HG03571 (cell line): ENCODE results near the gene CFAP100.

Experiments
- ATAC-seq: cut with Tn5 transposase; IDR thresholded peaks from one replicate; pipeline ENCODE4 v1.9.1; 2021; ENCODE audit not compliant: unreplicated experiment

CFAP100 gene

DNA sequence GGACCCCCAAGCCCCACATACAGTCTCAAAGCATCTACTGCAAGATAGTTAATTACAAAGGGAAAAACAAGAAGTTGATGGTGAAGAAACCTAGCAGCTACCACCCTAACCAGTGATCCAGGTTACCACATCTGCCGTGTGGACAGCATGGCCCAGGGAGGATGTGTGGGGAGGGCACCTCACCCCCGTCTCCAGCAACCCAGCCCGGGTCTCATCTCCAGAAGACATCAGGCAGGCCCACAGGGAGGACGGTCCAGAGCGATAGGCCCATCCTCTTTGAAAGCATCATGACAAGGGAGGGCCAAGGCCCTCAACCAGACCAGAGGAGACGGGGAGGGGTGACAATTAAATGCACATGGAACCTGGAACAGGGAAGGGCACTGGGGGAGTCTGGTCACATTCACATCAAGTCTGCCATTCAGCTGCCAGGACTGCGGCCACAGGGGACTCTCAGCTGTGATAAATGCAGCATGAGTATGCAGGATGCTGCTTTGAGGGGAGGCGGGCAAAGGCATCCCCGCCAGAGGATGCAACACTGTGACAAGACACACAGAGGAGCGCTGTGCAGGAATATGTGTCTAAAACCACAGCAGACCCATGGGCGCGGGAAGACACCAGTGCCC is 62.2 kb downstream of the CFAP100 start:
- no peak for ATAC-seq

DNA sequence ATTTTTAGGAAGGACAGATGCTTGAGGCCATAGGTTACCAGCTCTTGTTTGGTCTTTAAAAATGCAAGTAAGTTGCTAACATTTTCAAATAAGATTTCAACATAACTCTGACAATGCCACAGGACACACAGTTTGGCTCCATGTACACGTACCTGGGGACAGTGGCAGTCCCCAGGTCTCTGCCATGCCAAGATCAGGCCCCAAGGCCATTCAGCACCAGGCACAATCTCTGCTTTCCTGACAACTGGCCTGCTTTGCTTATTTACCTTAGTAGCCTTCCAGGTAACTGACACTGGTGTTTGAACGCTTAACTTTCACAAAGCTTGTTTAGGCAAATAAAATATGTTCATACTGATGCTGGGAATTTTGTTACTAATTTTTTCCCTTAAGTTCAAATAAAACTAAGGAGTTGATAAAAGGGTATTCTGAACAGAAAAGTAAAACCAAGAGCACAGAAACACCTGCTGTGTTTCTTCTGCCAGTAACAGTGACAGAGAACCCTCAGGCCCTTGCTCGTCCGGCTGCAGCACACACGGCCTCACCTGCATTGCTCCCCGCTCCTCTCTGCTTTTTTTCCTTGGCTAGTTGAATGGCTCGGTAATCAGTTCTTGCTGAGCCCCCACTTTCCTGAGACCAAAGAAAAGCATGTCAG is 64.5 kb downstream of the CFAP100 start:
- no peak for ATAC-seq

DNA sequence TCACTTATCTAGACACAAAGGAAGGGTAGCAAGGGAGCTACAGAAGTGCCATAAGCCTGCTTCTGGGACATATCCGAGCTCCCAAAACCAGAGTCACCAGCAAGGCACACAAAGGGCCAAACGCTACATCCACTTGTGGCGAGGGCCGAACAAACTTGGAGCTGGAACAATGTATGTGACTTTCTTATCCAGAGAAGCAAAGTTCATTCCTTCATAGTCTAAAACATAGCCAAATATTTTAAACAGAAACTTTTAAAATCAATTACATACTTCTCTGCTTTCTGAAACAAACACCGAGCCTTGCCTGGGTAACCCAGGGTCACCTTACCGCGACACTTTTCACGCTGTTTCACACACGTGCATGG is 65.0 kb downstream of the CFAP100 start:
- ATAC-seq = no peak

DNA sequence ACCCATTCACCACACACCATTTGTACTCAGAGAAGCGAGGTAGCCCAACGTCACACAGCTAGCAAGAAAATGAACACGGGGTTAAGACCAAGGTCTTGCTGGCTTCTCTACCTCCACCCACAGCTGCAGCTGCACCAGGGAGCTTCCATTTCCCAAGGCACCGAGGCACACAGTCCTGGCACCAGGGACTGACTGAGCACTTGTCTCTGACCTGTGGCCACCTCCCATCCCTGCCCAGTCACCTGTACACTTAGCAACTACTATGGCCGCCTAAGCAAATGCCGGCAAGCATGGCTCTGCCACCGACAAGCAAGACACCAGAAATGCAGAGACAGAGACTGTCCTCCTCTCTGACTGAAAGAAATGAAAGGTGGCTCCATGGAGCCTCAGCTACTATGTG is 65.7 kb downstream of the CFAP100 start:
- ATAC-seq = no peak

DNA sequence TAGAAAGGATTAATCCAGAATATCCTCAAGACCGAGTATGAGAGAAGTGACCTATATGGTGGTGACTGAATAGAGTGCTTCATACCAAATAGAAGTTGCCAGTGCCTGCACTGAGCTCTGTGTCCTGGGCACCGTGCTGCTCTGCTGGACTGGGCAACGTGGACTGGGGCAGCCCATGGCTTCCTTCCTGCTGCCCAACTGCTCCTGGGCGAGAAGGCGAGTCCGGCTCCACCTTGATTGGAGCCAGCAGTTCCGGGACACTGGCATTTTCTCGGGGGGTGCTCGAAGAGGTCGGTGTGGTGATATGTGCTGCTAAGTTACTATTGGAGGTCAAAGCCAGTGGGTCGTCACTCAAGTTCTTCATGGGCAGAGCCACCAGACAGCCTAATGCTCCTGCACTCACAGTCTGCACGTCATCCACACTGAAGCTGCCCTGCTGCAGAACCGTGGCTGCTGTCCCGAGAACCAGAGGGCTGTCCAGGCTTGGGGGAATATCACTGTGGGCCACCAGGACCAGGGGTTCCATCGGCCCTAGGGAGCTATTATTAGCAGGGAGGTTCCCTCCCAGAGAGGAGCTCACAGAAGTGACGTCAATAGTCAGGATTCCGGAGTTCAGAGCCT is 66.9 kb downstream of the CFAP100 start:
- no peak for ATAC-seq

DNA sequence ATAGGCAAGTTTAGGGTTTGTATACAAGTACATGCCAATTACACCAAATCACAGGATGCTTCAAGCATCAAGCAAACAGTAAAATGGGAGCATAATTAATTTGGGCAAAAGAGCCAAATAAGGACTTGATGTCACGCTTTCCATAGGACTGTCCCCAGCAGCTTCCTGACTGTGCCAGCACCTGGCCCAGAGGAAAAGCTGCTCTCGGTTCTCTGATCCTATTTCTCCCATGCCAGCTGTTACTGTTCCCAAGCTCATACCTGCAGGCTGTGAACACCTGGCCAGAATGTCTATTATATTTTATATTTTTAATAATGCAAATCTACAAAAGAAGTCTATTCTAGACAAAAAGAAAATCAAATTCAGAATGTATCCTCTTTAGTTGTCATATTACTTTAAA is 68.8 kb downstream of the CFAP100 start:
- no peak for ATAC-seq

DNA sequence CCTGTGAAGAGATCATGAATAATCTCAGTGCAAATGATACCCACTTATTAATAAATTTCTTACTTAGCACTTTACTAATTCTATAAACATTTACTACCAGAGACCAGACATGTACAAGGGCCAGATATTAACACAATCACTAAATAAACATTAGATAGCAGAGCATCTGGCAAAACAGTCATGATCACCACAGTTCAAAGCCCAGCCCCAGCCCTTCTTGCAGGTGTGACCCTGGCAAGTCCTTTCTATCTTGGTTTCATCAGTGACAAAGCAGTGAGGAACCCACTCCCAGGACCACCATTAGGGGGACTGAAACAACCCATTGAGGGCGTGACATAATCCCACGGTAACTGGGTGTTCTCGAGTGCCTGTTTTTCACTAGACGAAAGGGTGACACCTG is 69.4 kb downstream of the CFAP100 start:
- ATAC-seq = no peak

DNA sequence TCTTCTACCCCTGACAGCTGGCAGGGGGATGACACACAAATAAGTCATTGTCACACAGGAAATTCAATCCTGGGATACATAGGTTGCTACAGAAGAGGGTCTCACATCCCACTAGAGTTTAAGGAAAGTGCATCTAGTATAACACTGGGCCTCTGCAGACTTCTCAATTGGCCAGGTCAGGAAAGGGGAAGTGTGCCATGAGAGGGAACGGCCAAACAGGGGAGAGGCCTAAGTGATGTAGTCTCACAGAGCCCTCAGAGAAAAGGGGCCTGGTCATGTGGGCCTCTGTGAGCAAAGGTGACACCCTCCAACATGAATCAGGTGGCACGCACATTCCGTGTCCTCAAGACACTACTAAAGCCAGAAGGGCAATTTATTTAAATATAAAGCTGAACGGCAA is 69.8 kb downstream of the CFAP100 start:
- ATAC-seq = no peak

DNA sequence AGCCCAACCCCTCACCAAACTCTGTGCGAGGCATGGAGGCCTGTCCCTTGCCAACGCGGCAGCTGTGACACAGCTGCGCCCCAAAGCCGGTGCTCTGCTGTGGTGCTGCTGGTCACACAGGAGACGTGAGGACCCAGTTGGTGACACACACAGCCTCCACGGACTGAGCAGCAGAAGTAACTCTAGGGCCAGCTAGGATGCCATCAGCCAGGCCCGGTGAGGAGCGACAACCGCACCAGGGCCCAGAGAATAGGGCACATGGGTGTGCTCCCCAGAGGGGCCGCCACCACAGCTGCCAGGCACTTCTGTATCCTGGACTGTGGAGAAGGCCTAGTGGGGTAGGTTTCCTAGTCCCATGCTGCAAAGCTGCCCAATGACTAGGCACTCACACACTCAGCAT is 70.3 kb downstream of the CFAP100 start:
- ATAC-seq = no peak

DNA sequence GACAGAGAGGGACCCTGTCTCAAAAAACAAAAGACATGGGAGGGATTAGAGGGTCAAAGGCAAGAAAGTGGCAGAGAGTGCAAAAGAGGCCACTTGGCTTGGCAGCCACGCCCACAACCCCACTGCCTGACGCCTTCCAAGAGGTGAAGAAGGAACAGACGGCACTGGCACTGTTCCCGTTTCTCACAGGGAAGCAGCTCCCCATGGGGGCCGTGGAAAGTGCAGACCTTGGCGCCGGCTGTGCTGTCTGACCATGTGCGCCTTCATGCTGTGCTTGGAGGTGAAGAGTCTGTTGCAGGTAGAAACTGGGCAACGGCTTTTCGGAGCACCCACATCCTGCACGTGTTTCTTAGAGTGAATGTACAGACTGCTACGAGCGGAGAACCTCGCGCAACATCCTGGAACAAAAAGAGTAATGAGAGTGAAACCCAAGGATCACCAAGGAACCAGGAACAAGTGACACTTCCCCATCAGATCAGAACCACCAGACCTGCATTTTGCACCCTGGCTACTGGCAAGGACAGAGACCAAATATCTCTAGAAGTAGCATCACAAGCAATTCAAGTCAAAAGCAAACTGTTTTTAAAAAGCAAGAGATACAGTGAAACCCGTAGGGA is 71.3 kb downstream of the CFAP100 start:
- no peak for ATAC-seq

DNA sequence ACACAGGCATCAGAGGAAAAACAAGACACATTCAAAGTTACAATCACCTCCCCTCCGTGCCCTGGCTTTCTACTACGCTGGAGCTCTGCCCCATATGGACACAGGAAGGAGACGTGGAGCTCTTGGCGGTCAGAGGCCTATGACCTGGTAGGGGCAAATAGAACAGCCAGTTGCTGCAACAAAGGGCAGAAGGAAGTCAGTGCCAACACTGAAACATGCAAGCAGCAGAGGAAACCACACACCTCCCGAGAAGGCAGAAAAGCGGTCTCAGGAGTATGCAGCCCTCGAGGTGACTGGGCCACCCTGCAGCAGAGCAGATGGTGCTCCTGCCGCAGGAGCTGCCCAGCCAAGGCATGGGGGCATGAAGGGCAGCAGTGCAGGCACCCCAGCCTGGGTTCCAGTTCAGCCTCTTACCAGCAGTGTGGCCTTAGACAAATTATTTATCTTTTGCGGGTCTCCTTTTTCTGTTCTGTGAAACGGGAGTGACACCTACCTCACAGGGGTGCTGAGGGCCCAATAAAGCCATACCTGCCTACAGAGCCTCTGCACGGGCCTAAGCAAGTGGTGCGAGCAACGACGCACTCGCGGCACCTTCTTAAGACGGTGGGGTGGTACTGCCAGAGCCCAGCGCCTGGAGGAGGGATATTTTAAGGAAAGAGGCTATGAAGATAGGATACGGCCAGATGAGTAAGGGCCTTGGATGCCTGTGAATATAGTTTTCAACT is 72.3 kb downstream of the CFAP100 start:
- ATAC-seq = no peak

DNA sequence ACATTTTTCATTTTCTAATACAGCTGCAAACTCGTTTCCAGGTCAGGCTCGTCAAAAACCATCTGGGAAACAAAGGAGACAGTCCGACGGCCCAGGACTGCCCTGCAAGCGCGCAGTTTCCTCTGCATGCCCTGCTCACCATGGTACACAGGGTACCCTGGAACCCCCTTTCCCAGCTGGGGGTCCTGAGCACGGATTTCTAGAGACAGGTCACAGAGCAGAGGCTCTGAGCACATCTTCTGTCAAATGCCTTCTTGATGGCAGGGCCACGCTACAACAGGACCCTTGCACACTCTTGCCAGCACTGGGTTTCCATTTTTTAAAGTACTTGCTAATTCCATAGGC is 72.9 kb downstream of the CFAP100 start:
- no peak for ATAC-seq

DNA sequence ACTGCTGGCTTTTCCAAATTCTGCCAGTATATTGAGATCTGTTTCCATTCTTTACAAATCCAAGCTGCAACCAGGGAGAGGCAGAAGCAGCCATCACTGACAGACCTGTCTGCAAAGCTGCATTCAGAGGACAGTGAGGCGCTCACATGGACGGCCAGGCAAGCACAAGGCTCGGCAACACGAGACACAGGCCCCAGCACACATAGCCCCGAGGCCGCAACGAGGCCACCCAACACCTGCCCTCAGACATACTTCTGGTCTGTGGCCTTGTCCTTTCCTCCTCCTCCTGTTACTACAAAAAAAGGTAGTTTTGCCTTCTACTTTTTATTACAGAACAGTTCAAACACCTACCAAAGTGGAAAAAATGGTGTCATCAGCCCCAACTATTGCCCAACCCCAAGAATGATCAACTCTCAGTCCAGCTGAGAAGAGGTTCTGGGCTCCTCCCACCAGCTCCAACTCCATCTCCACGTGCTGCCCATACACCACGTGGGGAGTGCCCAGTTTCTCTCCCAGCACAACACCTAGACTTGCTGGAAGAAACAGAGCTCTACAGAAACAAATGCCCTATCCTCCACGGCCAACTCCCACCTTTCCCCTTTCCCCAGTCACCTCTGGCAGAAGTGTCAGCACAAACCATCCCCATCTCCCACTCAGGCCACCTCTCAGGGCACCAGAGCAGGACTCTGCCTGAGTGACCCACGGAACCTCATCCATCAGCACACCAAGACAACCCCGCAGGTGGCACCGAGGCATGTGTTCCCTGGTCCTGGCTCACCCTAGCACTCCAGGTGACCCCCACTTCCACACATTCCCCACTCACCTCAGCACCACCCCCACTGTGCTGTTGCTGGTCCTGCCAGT is 73.6 kb downstream of the CFAP100 start:
- ATAC-seq = no peak

DNA sequence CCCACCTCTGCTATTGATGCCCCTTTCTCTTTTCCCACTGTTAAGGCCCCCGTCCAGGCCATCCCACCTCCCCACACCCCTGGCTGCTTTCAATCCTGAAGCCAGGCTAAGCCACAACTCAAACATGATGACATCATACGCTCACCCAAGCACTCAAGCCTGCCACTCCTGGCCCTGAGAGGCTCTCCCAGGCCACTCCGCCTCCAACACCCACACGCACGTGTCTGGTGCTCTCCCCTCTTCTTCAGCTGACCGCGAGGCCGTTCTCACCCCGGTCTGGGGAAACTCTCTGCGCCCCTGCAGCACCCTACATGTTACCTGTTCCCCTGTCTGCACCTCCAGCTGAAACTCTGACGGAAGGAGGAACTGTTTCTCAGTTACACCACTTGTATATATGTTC is 74.8 kb downstream of the CFAP100 start:
- no peak for ATAC-seq

DNA sequence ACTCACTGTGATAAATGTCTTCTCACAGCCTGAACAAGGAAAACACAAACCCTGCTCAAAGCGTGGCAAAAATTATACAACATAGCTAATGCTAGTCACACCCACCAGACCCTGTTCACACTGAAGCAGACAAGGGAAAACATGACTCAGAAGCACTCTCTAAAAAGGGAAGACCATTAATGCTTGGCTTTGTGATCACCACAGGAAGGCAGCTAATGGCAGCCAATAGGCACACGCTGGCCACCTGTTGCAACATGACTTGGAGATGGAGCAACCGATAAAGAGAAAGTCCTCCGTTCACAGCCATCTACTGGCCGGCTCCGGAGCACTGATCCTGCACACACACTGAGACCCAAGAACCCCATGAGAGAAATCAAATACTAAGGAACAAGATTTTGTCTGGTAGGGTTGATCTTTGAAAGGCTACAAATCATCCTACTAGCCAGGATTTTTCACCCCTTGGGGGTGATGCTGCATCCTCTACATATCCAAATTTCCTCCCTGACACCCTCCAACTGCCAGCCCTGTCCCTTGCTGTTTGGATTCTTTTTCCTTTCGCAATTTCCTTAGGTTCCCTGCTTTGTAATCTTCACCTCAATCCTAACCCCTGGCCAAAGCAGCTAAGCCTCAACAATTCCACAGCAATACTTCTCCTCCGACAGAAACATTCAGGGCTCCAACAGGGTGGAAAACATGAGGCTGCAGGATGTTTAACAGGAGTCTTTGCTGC is 77.7 kb downstream of the CFAP100 start:
- no peak for ATAC-seq

DNA sequence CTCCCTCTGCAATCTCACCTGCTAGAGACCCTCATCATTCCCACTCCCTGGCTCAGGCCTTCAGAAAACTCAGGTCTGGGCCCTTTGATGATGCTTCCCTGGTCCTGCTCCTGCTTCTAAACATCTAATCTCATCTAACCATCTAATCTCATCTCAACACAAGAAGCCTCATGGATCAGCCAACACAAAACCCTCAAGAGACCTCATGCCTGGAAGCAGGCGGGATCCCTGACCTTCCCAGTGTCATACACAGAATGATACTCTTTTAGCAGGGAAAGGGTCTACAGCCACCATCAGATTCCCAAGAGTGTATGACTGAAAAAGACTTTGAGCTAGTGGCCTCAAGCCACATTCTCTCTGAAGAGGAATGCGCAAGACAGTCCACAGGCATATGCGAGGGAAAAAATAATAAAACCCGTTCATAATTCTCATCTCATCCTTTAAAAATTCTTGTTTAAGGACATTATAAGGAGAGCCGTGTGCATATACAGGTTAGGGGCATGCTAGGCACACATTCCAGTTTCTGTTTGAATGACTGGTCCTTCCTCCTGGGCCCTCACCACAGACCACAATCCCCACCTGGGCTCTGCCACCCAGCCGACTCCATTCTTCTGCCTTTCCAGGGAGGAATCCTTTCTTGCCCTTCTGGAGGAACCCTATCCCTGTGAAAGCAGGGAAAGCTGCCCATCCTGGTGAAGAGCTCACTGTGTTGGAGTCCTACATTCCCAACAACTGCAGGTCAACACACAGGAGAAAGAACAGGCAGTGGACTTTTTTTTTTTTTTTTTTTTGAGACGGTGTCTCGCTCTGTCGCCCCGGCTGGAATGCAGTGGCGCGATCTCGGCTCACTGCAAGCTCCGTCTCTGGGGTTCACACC is 78.8 kb downstream of the CFAP100 start:
- ATAC-seq = no peak

DNA sequence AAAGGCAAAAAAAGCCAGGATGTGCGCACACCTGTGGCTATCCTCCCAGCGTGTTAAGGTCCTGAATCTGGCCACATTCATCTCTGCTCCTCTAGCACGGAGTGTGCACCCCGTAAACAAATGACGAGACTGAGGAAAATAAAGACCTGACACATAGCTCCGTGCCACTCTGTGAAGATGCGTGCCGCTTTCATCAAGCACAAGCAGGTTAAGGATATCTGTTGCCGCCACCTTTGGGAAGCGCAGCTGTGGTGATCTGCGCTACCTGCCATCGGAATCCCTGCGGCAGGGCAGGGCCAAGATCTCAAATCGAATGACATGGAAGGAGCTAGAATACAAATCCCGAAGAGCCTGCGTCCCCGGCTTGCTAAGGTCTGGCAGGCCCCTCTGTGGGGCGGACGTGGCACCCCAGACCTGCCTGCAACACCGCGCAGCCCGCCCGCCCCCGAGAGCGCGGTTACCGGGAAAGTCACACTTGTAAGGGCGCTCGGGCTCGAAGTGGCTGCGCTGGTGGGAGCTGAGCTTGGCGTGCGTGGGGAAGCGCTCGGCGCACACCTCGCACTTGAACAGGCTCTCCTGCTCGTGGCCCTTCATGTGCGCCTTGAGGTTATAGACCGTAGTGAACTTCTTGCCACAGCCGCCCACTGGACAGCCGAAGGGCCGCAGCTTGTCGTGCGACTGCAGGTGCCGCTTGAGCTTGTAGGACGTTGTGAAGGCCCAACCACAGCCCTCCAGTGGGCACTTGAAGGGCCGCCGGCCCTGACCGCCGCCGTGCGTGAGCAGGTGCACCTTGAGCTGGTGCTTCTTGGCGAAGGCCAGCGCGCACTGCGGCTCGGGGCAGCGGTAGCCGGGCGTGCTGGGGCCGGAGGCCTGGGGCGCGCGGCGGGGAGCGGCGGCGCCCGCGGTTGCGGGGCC is 80.0 kb downstream of the CFAP100 start:
- peak; percentile 20 for ATAC-seq
